Cardiac muscle cell (in vitro differentiated cells and primary cell): ENCODE measurements around the gene CD59. TPM values are rescaled to one million over a fixed set of nuclear protein-coding genes. Genes with fewer than 3 reads are reported as not detected.

ENCODE experiments used
- DNase-seq, 2 donors: peaks; one replicate each; pipeline versions ENCODE4 v3.0.0 to v3.0.0-alpha.2; 2010 to 2017; ENCODE audit warnings: low read depth in 1 of 2, low spot score in 1 of 2
- H3K27ac ChIP-seq: fragments of 200-600 bp; sonication (generic); 2 replicates; pipeline ENCODE4 v1.5.1; 2016
- H3K27me3 ChIP-seq: fragments of 200-600 bp; sonication (generic); 2 replicates; pipeline ENCODE4 v1.6.0; 2016; ENCODE audit warnings: control low read depth
- H3K36me3 ChIP-seq: fragments of 200-600 bp; sonication (generic); 2 replicates; pipeline ENCODE4 v1.5.1; 2016; ENCODE audit warnings: control low read depth
- H3K4me1 ChIP-seq: fragments of 200-600 bp; sonication (generic); 2 replicates; pipeline ENCODE4 v1.8.1; 2017; ENCODE audit warnings: low read depth, mild to moderate bottlenecking, mixed run types
- H3K4me3 ChIP-seq: fragments of 200-600 bp; sonication (generic); 2 replicates; pipeline ENCODE4 v1.5.1; 2016; ENCODE audit warnings: mild to moderate bottlenecking
- H3K9me3 ChIP-seq: fragments of 200-600 bp; sonication (generic); 2 replicates; pipeline ENCODE4 v1.5.1; 2017; ENCODE audit warnings: low read depth, mild to moderate bottlenecking, control low read depth
- CTCF ChIP-seq: IDR thresholded peaks from 2 replicates; pipeline ENCODE4 v1.5.1; 2012; ENCODE audit warnings: low read depth, mild to moderate bottlenecking, low read length
- polyA plus RNA-seq: library from polyadenylated mRNA; unstranded; fragments of >200 nt; fragmentation: Nextera tagmentation; extraction: Ambion mirVana; gene quantifications from 2 replicates; pipeline ENCODE4 v1.2.1, GENCODE V29; 2016
- total RNA-seq: library from RNA; depleted of rRNA; stranded (reverse); fragments of >200 nt; gene quantifications from 2 replicates; pipeline ENCODE4 v1.2.3, GENCODE V29; 2016

Gene CD59
- total and polyA plus RNA-seq, 2 experiments from 2014 or later = 60.6 to 108 TPM

- Histone ChIP-seq H3K36me3 (peaks cover 12% of the 10 kb centered on the region), H3K4me1 (peaks cover 12% of the 10 kb centered on the region), H3K27me3 (no peaks in the 10 kb centered on the region), H3K4me3 (no peak overlapping the region), H3K9me3 (no peaks in the 10 kb centered on the region), H3K27ac (no peak overlapping the region)
- DNase-seq = no peak
- no peak for TF ChIP-seq CTCF
These were observed 16.6 kb downstream of the CD59 start for GRCh38 chr11:33719587-33719986.

GRCh38 chr11:33718440-33718839 is 17.8 kb downstream of the CD59 start:
- Histone ChIP-seq H3K4me3 (no peak overlapping the region), H3K9me3 (no peaks in the 10 kb centered on the region), H3K4me1 (peaks cover 9% of the 10 kb centered on the region), H3K27me3 (no peaks in the 10 kb centered on the region), H3K36me3 (peaks cover 12% of the 10 kb centered on the region), H3K27ac (no peak overlapping the region)
- DNase-seq = no peak
- TF ChIP-seq CTCF = no peak

GRCh38 chr11:33716243-33716642 is 20.0 kb downstream of the CD59 start:
- DNase-seq = peak in 1 of 2 donors; percentile 47
- Histone ChIP-seq H3K36me3 (peaks cover 7% of the 10 kb centered on the region), H3K27ac (no peak overlapping the region), H3K4me1 (peaks cover 21% of the 10 kb centered on the region), H3K9me3 (no peaks in the 10 kb centered on the region), H3K27me3 (no peaks in the 10 kb centered on the region), H3K4me3 (no peak overlapping the region)
- peak; percentile 50 for TF ChIP-seq CTCF

GRCh38 chr11:33713856-33714398 is 22.3 kb downstream of the CD59 start:
- Histone ChIP-seq H3K27ac (peak overlapping the region; percentile 32), H3K4me3 (no peak overlapping the region), H3K4me1 (peaks cover 21% of the 10 kb centered on the region), H3K36me3 (peaks cover 13% of the 10 kb centered on the region), H3K27me3 (no peaks in the 10 kb centered on the region), H3K9me3 (no peaks in the 10 kb centered on the region)
- peak in 1 of 2 donors; percentile 36 for DNase-seq
- TF ChIP-seq CTCF = no peak

GRCh38 chr11:33713151-33713855 is 22.9 kb downstream of the CD59 start:
- no peak overlapping the region for H3K4me3 ChIP-seq
- peak in 1 of 2 donors; percentile 50 for DNase-seq
- no peak for TF ChIP-seq CTCF
- H3K27ac ChIP-seq = peak overlapping the region; percentile 32
- peaks cover 21% of the 10 kb centered on the region for H3K4me1 ChIP-seq
- peaks cover 13% of the 10 kb centered on the region for H3K36me3 ChIP-seq
- H3K9me3 ChIP-seq = no peaks in the 10 kb centered on the region
- H3K27me3 ChIP-seq = no peaks in the 10 kb centered on the region
